Hepatocyte (in vitro differentiated cells): Measurements from ENCODE around the gene MLIP.

Experiments used
- EZH2 ChIP-seq: fragments of 200-600 bp; sonication (generic); IDR thresholded peaks from 2 replicates; pipeline ENCODE4 v1.6.1; 2016; ENCODE audit warnings: antibody characterized with exemption, mild to moderate bottlenecking, borderline replicate concordance
- TF ChIP-seq, protein P1 (sequence below): fragments of 200-600 bp; sonication (generic); IDR thresholded peaks from 2 replicates; pipeline ENCODE4 v1.5.1; 2016; ENCODE audit warnings: antibody characterized with exemption, mild to moderate bottlenecking; ENCODE audit not compliant: poor library complexity

DNA sequence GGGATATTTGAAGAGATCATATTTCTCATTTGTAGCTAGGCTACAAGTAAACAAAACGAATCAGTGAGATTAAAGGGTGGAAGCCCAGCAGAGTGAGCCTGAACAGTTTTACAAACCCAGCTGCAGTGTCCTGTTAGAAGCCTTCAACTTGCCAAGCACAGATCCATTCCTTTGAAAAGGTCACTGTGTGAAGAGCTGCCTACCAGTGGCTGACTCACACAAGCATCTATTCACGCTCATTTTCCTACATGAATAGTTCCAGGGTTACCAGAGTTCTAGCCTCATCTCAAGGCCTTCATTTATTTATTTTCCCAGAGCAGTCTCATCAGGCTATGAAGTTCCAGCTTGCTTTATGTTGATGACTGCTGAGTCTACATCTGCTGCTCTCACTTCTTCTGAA, 25.7 kb upstream of the MLIP start:
- TF ChIP-seq, protein P1, sequence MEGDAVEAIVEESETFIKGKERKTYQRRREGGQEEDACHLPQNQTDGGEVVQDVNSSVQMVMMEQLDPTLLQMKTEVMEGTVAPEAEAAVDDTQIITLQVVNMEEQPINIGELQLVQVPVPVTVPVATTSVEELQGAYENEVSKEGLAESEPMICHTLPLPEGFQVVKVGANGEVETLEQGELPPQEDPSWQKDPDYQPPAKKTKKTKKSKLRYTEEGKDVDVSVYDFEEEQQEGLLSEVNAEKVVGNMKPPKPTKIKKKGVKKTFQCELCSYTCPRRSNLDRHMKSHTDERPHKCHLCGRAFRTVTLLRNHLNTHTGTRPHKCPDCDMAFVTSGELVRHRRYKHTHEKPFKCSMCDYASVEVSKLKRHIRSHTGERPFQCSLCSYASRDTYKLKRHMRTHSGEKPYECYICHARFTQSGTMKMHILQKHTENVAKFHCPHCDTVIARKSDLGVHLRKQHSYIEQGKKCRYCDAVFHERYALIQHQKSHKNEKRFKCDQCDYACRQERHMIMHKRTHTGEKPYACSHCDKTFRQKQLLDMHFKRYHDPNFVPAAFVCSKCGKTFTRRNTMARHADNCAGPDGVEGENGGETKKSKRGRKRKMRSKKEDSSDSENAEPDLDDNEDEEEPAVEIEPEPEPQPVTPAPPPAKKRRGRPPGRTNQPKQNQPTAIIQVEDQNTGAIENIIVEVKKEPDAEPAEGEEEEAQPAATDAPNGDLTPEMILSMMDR: no peak
- TF ChIP-seq EZH2: no peak
